HG02623 (cell line): ENCODE results near the gene BMP4.

ENCODE experiments used
- ATAC-seq: cut with Tn5 transposase; IDR thresholded peaks from one replicate; pipeline ENCODE4 v1.9.1; 2021; ENCODE audit warnings: moderate library complexity; ENCODE audit not compliant: unreplicated experiment

BMP4 gene

DNA sequence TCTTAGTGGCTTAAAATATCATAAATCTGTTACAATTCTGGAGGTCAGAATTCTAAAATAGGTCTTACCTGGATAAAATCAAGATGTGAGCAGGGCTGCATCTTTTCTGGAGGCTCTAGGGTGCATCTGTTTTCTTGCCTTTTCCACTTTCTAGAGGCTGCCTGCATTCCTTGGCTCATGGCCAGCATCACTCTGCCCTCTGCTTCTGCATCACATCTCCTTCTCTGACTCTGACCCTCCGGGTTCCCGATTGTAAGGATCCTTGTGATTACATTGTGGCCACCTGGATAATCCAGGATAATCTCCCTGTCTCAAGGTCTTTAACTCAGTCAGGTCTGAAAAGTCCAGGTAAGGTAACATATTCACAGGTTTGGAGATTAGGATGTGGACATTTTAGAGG lies 11.0 kb upstream of the BMP4 start:
- ATAC-seq, result no peak

DNA sequence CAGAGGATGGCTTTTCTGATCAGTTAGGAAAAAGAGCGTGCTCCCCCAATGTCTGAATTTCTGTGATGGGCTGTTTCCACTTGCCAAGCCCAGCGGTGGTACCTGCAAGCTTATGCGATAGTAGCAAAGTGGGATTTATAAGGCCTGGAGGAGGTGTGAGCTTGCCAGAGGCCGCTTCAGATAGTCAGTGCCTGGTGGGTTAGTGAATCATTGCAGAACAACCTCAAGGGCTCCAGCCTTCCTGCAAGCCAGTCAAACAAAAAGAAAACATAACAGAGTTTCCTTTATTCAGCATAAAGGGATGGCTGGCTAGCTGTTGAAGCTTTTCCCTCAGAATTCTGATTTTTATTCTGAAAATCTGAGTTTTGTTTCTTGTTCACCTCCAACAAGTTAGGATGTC lies 7.6 kb upstream of the BMP4 start:
- no peak for ATAC-seq

DNA sequence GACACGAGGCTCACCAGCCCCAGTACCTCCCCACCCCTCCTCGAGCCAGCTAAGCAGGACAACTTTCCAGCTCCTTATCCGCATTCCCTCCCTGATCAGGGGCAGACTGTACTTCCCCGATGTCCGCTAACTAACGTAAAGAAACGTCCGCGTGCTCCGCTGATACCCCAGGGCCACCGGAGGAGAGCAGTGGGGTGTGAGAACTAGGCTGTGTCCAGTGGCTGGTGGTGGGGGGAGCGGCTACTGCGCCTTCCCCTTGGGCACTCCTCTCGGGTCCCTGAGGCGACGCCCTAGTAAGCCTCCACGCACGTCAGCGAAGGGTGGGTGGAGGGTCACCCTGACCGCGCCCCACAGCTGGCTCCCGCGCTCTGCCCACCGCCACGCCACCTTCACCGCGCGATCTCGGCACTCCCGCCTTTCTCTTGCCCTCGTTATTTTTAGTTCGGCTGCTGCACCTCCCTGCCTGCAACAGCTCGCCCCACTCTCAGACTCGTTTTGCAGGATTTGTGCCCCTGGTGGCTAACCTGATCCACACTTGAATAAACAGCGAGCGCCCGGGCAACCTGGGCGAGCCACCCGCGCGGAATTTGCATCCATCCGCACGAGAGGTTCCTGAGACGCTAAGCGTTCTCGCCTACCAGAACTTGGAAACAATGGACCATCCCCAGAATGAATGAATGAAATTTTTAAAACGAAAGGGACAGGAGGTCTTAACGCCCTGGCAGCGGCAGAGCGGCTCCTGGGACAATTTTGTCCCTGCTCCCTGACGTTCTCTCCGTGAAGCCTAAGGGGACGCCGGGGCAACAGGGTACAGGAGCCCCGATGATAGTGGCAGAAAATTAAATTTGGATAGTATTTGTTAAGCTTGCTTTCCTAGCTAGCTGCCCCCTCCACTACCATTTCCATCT lies 6.9 kb upstream of the BMP4 start:
- ATAC-seq, result no peak

DNA sequence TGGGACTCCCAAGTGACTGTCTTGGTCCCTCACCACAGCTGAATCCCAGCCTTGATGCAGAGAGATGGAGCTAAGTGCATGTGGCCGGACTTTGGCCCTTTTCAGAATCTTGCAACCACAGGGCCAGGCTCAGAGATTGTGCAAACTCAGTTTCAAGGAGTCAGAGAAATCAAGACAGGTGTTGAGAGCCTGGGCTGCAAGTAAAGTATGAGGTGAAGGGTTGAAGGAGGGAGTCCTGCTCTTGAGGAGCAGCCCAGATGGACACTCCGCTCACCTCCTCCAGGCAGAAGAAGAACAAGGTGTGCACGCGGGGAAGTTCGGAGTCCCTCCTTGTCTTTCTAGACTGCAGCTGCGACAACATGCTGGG lies 6.3 kb upstream of the BMP4 start:
- ATAC-seq, result no peak

DNA sequence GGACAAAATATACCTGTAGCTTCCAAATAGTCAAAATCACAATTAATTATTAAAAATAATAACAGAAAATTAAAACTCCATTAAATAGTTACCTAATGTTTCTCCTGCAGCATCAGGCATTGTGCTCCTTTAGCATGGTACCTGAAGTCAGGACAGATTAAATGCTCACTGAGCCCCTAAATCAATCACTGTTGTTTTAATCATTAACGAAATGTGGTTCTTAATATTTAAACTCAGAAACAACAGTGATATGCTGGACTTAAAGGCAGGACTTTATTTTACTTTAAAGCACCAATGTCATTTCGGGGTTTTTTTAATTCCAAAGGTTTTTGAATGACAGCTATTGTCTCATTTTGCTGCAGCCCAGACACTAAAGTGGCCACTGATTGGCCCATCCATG lies 2.0 kb upstream of the BMP4 start:
- ATAC-seq, result no peak

DNA sequence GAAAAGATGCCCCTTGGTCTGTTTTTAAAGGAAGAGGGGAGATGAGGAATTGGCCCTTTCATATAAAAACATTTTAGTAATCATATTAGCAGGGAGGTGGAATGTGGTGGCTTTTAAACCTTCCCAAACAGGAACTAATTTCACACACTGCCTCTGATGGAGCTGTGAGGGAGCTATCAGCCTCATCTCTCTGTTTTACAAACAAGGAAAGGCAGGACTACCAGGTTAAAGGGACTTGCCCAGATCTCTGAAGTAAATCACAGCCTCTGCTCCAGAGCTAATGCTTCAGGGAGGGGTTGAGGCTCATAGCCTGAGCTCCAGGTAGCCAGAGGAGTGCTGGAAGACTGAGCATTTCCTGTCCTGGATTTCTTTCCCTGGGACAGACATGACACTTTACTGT lies 1.1 kb upstream of the BMP4 start:
- ATAC-seq, result no peak

DNA sequence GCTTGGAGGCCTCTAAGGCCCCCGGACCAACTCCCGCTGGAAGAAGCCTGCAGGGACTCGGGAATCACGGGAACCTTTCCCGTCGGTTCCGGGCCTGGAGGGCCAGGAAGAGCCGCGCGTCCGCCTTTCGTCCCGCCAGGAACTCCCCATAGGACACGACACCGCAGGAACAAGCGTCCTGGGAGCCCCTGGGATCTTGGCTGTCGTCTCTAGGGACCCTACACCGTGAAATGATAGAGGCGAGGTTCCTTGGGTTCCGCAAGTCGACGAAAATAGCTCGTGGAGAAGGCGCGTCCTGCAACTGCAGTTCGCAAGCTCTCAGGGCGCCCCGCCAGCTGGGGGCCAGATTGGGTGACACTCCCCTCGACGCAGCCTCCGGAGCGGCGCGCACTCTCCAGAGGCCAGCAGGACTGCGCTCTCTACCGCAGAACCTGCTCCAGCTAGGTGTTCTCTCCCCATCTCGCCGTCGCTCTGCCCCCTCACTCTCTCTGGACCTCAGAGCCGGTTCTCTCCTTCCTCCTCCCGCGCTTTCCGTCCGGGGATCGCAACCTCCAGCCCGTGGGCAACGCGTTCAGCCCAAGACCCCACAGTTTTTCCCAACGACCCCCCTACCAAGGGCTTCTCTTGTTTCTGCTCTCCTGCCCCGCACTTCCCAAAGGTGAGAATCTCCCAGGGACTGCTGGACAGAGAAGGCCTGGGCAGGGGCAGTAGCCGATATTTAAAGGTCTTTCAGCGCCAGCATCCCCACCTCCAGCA lies 776 bp downstream of the BMP4 start:
- ATAC-seq, result no peak

DNA sequence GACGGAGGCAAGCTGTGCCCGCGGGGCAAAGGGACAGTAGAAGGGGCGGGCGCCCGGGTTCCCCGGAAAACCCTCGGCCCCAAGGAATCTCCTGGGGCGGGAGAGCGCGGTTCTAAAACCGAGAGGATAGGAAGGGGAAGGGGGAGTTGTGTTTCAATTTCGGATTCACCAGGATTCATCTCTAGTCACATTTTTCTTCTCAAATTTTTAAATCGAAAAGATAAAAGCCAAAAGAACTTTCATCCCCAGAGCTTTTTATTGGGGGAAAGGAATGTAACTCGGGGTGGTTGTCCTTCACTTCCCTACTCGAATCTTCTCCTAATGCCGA lies 1.4 kb downstream of the BMP4 start:
- no peak for ATAC-seq

DNA sequence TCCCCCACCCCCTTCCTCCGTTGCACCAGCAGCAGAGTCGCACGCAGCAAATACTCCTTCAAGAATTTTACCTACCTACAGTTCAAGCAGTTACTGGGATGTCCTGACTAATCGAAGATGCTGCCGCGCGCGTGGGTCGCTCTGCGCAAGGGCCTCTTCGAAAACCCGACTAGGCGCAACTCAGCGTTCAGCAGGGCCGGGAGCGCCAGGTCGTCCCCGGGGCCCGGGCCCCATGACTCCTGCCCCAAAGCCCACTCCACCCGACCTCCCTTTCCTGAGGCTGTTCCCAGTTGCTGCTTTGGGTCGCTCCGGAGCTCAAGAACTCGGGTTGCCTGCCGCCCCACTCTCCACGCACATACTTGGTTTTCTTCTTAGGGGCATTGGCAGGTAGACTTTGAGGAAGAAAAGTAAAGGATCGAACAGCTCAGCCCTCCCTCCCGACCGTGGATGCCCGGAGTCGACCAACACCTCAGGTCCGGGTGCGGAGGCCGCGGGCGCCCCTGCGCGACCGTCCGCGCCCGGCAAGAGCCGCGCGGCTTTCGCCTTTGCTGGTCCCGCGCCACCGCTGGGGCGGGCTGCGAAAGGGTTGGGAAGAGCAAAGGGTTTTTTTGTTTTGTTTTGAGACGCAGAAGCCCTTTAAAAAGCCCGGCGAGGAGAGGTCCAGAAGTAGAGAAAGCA lies 1.9 kb downstream of the BMP4 start:
- no peak for ATAC-seq

DNA sequence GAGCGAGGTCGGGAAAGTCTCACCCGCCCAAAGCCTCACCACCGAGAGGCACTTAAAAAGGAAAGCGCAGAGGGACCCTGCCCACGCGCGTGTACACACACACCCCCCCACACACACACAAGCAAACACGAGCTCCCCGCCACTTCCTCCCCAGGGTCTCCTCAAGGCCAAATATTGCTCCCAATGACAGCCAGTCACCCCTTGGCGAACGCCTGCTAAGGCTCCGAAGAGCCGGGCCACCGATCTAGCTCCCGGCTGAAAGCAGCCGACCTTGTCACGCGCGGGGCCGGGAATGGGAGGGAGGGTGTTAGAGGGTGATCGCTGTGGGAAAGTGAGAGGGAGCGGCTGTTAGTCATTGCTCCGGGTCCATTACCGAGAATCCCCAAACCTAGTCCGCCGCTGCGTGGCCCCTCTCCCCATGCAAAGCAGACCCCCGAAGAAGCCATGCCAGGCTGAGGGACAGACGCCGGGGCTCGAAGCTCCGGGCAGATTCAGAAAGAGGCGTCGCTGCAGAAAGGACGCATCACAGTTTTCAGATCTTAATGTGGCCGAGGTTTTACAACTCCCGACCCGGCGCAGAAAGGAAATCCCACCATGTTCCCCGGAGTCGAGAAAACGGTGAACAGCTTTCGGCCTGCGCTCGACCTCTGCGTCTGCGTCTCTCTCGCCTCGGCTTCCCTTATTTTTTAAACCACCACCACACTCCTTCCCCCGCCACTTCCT lies 2.6 kb downstream of the BMP4 start:
- ATAC-seq, result no peak

DNA sequence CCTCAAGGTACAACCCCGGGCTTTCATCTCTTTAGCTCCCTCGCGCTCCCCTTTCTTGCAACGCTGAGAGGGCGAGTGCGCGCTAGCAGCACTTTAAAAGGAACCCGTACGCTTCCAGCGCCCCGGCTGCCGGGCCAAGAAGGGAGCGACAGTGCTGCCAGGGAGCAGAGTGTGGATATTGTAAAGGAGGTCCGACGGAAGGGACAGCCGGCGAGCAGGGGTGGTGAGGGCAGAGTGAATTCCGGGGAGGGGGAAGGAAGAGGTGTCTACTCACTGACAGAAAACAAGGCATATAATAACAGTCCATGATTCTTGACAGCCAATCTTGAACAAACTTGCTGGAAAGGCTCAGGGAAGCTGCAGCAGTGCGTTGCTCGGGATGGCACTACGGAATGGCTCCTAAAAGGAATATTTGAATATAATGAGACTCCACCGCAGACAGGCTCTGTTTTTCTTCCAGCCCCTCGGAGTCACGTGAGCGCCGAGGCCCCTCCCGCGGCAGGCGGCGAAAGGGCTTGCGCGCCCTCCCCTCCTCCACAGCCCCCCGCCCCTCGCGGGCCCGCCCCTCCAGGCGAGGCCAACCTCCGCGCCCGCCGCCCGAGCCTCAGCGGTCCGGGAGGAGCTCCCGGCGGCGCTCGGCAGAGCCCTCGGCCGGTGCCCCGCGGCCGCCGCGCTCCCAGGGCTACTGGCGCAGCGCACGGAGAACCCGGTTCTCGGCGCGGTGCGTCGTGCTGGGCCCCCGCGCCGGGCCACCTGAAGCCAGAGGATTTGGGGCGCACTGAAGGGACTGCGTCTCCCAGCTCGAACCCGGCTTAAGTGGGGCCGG lies 3.4 kb downstream of the BMP4 start:
- no peak for ATAC-seq

DNA sequence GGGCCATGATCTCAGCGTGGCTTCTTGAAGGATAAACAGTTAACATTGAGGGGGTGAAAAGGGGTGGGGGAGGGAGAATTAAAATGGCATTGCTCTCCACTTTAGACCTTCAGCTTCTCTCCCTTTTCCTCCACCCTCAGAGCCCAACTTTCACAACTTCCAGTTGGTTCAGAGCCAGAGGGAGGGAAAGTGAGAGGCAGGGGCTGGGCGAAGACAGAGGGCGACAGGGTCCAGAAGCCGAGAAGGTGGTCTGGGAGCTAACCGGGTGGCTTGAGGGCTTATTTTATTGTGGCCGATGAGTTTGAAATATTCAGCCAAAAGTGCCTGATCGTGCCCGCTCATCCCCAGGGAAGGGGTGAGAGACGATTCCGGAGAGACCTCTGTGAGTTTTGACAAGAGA lies 4.1 kb downstream of the BMP4 start:
- no peak for ATAC-seq

DNA sequence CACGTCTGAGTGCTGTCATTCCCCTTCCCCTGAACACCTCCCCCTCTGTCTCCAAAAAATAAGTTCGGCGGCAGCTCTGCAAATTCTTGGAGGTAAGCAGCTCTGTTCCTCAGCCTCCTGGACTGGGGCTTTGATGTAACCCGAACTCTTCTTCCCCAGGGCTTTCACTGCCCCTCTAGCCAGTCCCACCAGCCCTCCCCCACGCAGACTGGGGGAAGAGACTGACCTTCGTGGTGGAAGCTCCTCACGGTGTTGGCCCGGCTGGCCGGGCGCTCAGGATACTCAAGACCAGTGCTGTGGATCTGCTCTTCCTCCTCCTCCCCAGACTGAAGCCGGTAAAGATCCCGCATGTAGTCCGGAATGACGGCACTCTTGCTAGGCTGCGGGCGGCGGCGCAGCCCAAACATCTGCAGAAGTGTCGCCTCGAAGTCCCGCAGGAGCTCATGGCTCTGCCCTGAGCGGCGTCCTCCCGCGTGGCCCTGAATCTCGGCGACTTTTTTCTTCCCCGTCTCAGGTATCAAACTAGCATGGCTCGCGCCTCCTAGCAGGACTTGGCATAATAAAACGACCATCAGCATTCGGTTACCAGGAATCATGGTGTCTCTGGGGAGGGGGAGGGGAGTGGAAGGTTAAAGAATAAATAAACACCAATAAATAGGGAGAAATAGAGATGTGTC lies 4.9 kb downstream of the BMP4 start:
- ATAC-seq, result no peak

DNA sequence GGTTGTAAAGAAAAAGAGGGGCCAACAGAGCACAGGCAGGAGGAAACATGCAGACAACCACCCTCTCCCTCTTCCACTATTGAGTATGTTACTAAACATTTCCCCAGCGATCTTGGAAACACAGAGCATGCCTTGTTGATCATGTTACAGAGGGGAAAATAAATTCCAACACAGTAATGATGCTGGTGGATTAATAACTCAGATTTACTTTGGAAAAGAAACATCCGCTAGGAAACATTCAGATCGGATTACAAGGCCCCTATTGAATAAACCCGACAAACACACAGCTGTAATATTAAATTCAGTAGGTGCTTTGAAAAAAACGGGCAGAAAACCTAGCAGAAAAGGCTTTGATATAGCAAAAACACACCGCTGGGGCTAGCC lies 5.4 kb downstream of the BMP4 start:
- no peak for ATAC-seq

DNA sequence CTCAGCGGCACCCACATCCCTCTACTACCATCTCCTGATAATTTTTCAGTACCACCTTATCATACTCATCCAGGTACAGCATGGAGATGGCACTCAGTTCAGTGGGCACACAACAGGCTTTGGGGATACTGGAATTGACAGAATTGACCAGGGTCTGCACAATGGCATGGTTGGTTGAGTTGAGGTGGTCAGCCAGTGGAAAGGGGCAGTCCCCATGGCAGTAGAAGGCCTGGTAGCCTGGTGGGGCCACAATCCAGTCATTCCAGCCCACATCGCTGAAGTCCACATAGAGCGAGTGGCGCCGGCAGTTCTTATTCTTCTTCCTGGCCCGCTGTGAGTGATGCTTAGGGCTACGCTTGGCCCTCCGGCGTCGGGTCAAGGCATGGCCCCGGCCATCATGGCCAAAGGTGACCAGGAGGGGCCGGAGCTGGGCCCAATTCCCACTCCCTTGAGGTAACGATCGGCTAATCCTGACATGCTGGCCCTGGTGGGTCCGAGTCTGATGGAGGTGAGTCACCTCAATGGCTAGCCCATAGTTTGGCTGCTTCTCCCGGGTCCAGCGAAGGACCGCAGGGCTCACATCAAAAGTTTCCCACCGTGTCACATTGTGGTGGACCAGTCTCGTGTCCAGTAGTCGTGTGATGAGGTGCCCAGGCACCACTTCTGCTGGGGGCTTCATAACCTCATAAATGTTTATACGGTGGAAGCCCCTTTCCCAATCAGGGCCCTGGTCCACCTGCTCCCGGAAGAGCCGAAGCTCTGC lies 6.4 kb downstream of the BMP4 start:
- no peak for ATAC-seq

DNA sequence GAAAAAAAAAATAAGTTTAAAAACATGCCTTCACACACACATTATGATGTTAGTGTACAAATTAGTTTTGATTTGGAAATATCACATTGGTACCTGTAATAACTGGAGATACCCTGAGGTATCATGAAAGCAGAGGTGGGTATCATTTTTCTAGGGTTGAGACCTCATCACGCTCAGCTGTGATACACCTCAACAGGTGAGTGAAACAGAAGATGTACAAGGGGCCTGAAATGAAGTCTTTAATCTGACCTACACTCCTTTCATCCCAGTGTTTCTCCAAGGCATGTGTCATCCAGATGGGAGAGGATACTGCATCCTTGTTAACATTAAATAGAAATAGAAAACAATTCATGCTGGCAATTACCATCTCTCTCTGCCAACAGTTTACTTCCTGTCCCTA lies 7.4 kb downstream of the BMP4 start:
- no peak for ATAC-seq

DNA sequence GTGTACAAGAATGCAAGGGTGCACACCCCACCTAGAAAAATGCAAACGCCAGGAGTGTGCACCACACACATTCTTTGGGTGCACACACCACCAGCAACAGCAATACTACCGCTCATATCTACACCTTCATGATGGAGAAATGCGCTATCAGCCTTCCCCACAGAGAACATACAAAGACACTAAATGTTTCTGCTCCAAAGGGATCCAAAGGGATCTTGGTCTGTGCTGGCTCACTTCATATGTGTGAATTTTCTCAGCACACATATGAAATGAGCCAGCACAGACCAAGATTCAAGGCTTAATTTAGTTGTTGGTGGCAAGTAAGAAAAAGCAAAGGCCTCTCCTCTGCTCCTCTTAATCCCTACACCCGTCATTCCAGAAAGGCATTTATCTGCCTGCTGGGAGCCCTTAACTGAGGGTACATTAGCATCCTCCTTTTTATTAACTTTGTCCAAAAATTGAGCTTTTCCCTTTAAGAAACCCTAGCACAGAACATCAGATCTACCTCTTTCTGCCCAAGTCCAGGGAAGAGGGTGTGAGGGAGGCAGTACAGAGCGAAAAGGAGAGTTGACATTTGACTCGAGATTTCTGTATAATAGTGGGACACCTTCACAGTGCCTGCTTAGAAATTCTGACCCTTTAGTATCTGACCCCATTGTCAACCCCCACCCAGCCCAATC lies 8.3 kb downstream of the BMP4 start:
- no peak for ATAC-seq

DNA sequence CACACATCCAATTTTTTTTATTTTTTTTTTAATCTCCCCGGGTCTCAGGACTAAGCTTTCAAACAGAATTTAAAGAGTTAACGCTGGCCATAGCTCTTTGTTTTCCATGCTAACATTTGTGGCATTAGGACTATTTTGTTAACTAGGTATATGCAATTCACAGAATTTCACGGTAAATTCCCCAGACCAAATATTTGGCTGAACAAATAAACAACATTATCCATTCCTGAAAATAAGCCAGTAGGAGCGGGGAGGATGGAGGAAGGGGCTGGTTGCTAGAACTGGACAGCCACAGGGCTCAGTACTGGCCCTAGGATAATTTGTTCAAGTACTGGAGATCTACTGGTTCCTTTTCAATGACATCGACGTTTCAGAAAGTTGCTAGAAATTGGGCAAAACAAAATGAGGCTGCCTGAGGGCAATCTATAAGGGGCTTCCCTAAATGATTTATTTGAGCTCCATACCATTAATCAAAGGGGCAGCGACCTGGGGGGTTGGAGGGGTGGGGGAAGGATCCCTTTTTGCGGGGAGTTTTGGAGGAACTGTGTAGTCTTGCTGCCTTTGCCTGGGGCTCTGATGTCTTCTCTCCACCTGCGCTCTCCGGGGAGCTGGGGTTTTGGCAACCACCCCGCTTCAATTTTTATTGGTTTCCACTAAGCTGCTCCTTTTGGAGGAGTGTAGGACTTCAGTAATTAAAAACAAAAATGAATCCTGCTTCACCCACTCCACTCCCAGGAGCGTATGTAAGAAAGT lies 9.0 kb downstream of the BMP4 start:
- ATAC-seq, result no peak
